Measurements from ENCODE around the gene COG1. TPM values are rescaled to one million over a fixed set of nuclear protein-coding genes. Genes with fewer than 3 reads are reported as not detected.
A peak's percentile ranks its signal among the peaks of the same experiment; 100 is the strongest.

Gene COG1
- total RNA-seq, 1 donor from 2014 or later: 7.9 TPM

DNA sequence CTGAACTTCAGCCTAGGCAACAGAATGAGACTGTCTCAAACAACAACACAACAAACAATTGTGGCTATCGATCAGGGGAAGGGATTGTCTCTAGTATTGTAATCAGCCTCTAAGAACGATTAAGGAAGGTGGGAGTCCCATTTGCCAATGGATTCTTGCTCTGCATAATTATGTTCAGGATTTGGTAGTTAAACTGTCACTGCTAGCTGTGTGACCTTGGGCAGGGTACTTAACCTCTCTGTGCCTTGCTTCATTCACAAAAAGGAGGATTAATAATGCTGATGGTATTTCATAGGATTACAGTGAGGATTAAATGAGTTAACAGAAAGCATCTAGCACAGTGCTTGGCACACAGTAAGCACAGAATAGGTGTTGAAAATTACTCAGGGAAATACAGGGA lies 34.7 kb upstream of the COG1 start:
- no peak for FAIRE-seq
- Histone ChIP-seq H3K27me3 (ENCODE audit: control insufficient read depth, insufficient read depth, low read length) (peaks cover 6% of the 10 kb centered on the region), H3K36me3 (ENCODE audit: control insufficient read depth, insufficient read depth, low read length) (no peaks in the 10 kb centered on the region), H3K4me3 (ENCODE audit: low read depth, low read length) (no peak overlapping the region)
- TF ChIP-seq CTCF (IDR thresholded peaks at IDR 0.05; ENCODE audit: insufficient read depth, low read length, severe bottlenecking): no peak
- no peak for DNase-seq (ENCODE audit: low read depth)

DNA sequence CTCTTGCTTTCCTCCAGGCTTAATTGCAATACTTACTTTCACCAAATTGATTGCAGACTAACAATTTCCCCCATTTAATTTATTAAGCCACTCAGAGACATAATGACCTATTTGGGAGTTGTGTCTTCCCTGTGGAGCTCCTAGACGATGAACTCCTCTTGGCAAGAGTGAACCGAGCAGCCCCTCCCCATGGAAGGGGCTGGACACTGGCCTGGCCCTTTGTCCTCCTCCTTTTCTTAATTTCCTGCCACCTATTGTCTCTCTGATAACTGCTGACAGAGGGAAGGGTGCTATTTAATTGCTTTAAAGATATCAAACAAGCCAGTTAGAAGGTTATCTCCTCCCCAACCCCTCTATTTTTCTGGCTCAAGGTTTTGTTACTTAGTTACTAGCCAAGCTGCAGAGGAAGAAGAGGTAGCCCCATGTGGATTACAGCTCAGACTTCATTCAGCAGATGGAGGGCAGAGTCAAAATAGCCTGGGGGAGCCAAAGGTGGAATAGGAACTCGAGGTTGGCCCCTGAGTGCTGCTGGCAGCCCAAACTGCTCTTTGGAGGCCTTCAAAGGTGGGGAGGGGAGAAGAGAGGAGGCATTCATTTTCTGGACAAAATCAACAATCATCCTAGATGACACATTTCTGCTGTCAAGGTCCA lies 31.8 kb upstream of the COG1 start:
- FAIRE-seq: no peak
- H3K27me3 ChIP-seq (ENCODE audit: control insufficient read depth, insufficient read depth, low read length): peaks cover 29% of the 10 kb centered on the region
- DNase-seq (ENCODE audit: low read depth): no peak

GRCh38 chr17:73163043-73163442 lies 29.8 kb upstream of the COG1 start:
- no peak for FAIRE-seq
- H3K4me3 ChIP-seq (ENCODE audit: low read depth, low read length): no peak overlapping the region
- no peak for DNase-seq (ENCODE audit: low read depth)
- H3K27me3 ChIP-seq (ENCODE audit: control insufficient read depth, insufficient read depth, low read length): peaks cover 40% of the 10 kb centered on the region
- no peak for TF ChIP-seq CTCF (IDR thresholded peaks at IDR 0.05; ENCODE audit: insufficient read depth, low read length, severe bottlenecking)
- no peaks in the 10 kb centered on the region for H3K36me3 ChIP-seq (ENCODE audit: control insufficient read depth, insufficient read depth, low read length)

More for the DNA sequence above, 31.8 kb upstream of the COG1 start:
- no peak for TF ChIP-seq CTCF (IDR thresholded peaks at IDR 0.05; ENCODE audit: insufficient read depth, low read length, severe bottlenecking)
- Histone ChIP-seq H3K36me3 (ENCODE audit: control insufficient read depth, insufficient read depth, low read length) (no peaks in the 10 kb centered on the region), H3K4me3 (ENCODE audit: low read depth, low read length) (no peak overlapping the region)

DNA sequence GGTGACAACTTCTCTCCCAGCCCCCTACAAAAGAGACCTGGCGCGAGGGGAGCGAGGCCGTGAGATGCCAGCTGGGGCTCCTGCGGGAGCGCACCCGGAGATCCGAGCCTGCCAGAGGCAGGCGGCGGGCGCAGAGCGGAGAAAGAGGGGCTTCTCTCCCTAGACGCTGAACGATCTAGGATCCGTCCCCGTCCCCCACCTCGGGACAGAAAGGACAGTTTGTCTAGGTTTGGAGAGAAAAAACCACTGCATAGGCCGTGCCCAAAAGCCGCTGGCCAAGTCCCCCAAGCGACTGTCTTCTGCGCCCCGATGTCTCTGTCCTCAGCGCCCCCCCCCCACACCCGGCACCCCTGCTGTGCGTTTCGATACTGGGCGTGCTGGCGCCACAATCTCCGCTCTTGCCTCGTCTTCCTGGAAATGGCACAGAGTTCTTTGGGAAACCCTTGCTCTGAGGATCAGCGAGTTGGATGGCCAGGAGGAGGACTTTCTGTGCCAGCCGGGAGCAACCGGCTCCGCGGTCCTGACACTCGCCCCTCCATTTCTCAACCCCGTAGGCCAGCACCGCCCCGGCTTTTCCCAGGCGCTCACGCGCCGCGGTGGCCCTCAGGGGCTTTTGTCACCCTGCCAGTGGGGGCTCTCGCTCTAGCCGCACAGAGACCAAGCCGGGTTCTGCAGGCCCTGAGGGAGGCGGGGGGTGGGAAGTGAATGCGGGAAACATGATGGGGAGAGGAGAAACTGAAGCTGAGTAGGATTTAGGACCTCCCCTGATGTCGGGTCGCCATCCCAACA lies 27.0 kb upstream of the COG1 start:
- H3K27me3 ChIP-seq (ENCODE audit: control insufficient read depth, insufficient read depth, low read length): peaks cover 40% of the 10 kb centered on the region
- no peaks in the 10 kb centered on the region for H3K36me3 ChIP-seq (ENCODE audit: control insufficient read depth, insufficient read depth, low read length)
- FAIRE-seq: no peak
- H3K4me3 ChIP-seq (ENCODE audit: low read depth, low read length): no peak overlapping the region
- no peak for TF ChIP-seq CTCF (IDR thresholded peaks at IDR 0.05; ENCODE audit: insufficient read depth, low read length, severe bottlenecking)
- DNase-seq (ENCODE audit: low read depth): no peak

DNA sequence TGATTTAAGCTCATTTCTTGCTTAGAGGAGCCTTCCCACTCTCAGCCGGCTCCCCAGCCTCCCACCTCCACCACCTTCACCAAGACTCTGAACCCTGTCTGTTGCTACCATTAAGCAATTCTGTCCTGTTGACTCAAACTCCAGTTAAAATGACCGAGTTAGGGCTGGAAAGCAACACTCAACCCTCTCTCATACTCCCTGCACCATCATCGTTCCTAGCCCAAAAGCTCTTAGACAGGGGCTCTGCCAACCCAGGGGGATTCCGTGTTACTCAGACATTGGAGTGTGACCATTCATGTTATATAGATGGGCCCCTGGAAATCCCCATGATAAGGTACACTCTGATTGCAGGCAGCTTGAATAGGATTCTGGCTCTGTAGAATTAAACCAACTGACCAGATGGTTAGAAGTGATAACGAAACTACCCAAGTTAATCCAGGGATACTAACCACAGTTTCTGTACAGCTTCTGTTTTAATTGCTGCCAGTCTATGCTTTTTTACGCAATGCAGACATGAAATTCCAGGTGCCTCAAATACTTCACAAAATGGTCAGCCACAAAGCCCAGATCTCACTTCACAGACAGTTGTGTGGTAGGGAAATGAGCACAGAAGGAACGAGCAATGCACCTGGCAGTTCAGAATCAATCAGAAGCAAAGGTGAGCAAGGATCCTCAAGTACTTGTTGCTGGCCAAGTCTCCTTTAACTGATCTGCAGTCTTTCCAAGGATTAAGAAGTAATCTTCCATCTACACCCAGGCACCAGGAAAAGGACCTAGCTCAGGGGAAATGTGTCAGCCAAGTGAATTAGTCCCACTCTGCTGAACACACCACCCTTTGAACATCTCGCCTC lies 25.9 kb upstream of the COG1 start:
- peaks cover 38% of the 10 kb centered on the region for H3K27me3 ChIP-seq (ENCODE audit: control insufficient read depth, insufficient read depth, low read length)
- H3K36me3 ChIP-seq (ENCODE audit: control insufficient read depth, insufficient read depth, low read length): no peaks in the 10 kb centered on the region
- no peak for TF ChIP-seq CTCF (IDR thresholded peaks at IDR 0.05; ENCODE audit: insufficient read depth, low read length, severe bottlenecking)
- FAIRE-seq (peak; percentile 62), DNase-seq (ENCODE audit: low read depth) (peak; percentile 10)
- H3K4me3 ChIP-seq (ENCODE audit: low read depth, low read length): no peak overlapping the region
